ENCODE measurements around the gene SCO2. TPM values are rescaled to one million over a fixed set of nuclear protein-coding genes. Genes with fewer than 3 reads are reported as not detected.

The SCO2 gene
- total and polyA plus RNA-seq, 2 of the 13 experiments (the other 11 are each of a cell fraction or from before 2014, with no cell fraction given): 0.32 to 3.7 TPM

DNA sequence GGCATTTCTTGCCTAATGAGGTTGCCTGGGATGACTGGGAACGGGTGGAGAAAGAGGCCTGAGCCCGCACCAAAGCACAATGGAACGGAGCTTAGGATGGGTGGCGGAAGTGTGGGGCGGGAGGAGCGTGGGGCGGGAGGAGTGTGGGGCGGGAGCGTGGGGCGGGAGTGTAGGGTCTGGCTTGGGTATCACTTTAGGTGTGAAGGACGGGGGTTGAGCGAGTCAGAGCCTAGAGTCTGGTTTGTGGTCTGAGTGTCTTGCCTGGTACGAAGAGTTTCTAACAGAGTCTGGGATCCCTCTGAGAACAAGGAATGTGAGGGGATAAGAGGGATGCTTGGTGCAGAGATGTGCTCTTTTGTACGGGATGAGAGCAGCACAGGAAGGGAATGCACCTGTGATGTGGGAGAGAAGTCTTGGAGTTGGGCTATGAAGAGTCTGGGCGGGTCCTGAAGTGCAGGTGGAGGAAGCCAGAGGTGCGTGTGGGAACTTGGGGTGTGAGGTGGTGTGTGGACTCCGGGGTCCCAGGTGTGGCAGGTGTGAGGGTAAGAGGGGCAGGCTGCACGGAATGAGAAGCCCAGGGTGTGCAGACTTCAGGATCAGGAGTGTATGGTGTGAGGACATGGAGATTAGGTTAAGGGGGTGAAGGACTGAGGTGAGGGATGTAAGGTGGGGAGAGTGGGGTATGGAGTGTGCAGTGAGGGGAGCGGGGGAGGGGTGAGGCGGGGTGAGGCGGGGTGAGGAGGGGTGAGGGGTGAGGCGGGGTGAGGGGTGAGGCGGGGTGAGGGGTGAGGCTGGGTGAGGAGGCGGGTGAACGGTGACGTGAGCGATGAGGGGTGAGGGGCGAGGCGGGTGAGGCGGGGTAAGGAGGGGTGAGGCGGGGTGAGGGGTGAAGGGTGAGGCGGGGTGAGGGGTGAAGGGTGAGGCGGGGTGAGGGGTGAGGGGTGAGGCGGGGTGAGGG lies 36.3 kb upstream of the SCO2 start:
- no peak for FAIRE-seq
- no peak overlapping the region for H3K9ac ChIP-seq (ENCODE audit: insufficient read depth, low read depth, low read length)
- no peak overlapping the region for H3K4me2 ChIP-seq (ENCODE audit: low read depth, low read length)
- in situ Hi-C loops (cut with HindIII; ENCODE audit: extremely low pct_ligation_motif_present, low pct_unique_long_range_greater_than_20kb) (no loop called here), intact Hi-C loops (cut with micrococcal nuclease; ENCODE audit: unreplicated experiment) (loop anchor here (5.0 kb wide), 1 partner anchor 34 kb away; the partner anchor contains the start of gene SCO2)
- ATAC-seq: no peak
- H3K4me3 ChIP-seq (replicated peaks in 1 of 3; ENCODE audit: insufficient read depth in 1 of 3, low read depth in 2 of 3, low read length in 3 of 3): no peak overlapping the region
- H3K27ac ChIP-seq (ENCODE audit: extremely low read length, insufficient read depth, low read length): no peak overlapping the region
- ChIA-PET POLR2A (no interaction called here), CTCF (ENCODE audit: low intra/inter-chr PET ratio, low total read pairs) (interaction anchor here (1.2 kb wide), 1 partner anchor 52 kb away, joined by 3 read pairs; no protein-coding TSS in a partner anchor)
- DNase-seq (ENCODE audit: low spot score): no peak
- H3K79me2 ChIP-seq (ENCODE audit: insufficient read depth, low read length): no peaks in the 10 kb centered on the region
- BruUV-seq (replicated peaks): no TSS peak
- H3K9me3 ChIP-seq (ENCODE audit: low read length): no peaks in the 10 kb centered on the region
- WGBS (ENCODE audit: low lambda C conversion rate): 52% methylated on average over 34 of the region's 34 CpGs
- peaks cover 0 to 24% of the 10 kb centered on the region in 2 experiments; a peak in 2 of 5 replicates for H3K27me3 ChIP-seq (ENCODE audit: control insufficient read depth in 1 of 2, insufficient read depth in 2 of 2, low read length in 2 of 2)
- no peak overlapping the region for H2AFZ ChIP-seq (ENCODE audit: low read length)
- H4K20me1 ChIP-seq (ENCODE audit: insufficient read depth, low read length): no peaks in the 10 kb centered on the region
- peaks cover 11% of the 10 kb centered on the region for H3K4me1 ChIP-seq (ENCODE audit: insufficient read depth, low read length)
- TF ChIP-seq ZNF33A (CRISPR knock-in tag; IDR thresholded peaks at IDR 0.05; ENCODE audit: borderline replicate concordance): no peak
- TF ChIP-seq YY1 (IDR thresholded peaks at IDR 0.05; ENCODE audit: insufficient read depth, insufficient replicate concordance, low read depth, low read length): no peak
- TF ChIP-seq SSRP1 (CRISPR knock-in tag; IDR thresholded peaks at IDR 0.05): no peak
- TF ChIP-seq ZNF780A (CRISPR knock-in tag; IDR thresholded peaks at IDR 0.05): no peak
- TF ChIP-seq KLF12 (CRISPR knock-in tag; IDR thresholded peaks at IDR 0.05; ENCODE audit: borderline replicate concordance): no peak
- TF ChIP-seq, protein P1, sequence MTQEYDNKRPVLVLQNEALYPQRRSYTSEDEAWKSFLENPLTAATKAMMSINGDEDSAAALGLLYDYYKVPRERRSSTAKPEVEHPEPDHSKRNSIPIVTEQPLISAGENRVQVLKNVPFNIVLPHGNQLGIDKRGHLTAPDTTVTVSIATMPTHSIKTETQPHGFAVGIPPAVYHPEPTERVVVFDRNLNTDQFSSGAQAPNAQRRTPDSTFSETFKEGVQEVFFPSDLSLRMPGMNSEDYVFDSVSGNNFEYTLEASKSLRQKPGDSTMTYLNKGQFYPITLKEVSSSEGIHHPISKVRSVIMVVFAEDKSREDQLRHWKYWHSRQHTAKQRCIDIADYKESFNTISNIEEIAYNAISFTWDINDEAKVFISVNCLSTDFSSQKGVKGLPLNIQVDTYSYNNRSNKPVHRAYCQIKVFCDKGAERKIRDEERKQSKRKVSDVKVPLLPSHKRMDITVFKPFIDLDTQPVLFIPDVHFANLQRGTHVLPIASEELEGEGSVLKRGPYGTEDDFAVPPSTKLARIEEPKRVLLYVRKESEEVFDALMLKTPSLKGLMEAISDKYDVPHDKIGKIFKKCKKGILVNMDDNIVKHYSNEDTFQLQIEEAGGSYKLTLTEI (CRISPR knock-in tag; conservative IDR thresholded peaks at IDR 0.05): no peak
- TF ChIP-seq BRCA1 (CRISPR knock-in tag; IDR thresholded peaks at IDR 0.05): no peak
- TF ChIP-seq ZNF343 (CRISPR knock-in tag; IDR thresholded peaks at IDR 0.05): no peak
- H3K36me3 ChIP-seq (replicated peaks in 1 of 2; ENCODE audit: control insufficient read depth in 1 of 2, insufficient read depth in 2 of 2, low read length in 2 of 2): no peaks in the 10 kb centered on the region

All from HepG2 (cell line).